Keratinocyte (primary cell): ENCODE results near the gene FAM50B.

Experiments
- EZH2 ChIP-seq: IDR thresholded peaks from one replicate; pipeline ENCODE4 v1.6.1; 2012; ENCODE audit warnings: inconsistent platforms, mild to moderate bottlenecking, low read length, moderate library complexity
- TF ChIP-seq, protein P1 (sequence below), 3 experiments: IDR thresholded peaks in 1 of 3; conservative IDR thresholded peaks in 1 of 3; optimal IDR thresholded peaks in 1 of 3; 2 replicates in 2 of 3; 3 replicates in 1 of 3; pipeline versions ENCODE3 to v1.5.1; 2011; ENCODE audit warnings: low read length in 3 of 3, mild to moderate bottlenecking in 3 of 3, moderate library complexity in 2 of 3, control low read depth in 1 of 3, inconsistent platforms in 1 of 3; ENCODE audit not compliant: insufficient read depth in 2 of 3; ENCODE audit errors: extremely low read depth in 1 of 3

DNA sequence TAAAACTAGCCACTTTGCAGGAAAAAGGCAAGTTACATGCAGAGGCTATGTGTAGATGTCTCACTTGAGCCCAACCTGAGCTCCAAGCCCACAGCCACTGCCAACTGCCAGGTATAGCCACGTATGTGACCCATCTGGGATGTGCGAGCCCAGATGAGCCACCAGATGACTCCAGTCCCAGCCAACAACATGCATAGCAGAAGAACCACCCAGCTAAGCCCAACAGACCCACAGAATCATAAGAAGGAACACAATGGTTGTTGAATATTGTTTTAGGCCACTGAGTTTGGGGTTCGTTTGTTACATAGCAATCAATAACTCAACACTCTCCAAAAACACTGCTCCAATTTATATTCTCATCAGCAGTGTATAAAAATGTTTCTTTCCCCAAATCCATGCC, 16.3 kb downstream of the FAM50B start:
- TF ChIP-seq, protein P1, sequence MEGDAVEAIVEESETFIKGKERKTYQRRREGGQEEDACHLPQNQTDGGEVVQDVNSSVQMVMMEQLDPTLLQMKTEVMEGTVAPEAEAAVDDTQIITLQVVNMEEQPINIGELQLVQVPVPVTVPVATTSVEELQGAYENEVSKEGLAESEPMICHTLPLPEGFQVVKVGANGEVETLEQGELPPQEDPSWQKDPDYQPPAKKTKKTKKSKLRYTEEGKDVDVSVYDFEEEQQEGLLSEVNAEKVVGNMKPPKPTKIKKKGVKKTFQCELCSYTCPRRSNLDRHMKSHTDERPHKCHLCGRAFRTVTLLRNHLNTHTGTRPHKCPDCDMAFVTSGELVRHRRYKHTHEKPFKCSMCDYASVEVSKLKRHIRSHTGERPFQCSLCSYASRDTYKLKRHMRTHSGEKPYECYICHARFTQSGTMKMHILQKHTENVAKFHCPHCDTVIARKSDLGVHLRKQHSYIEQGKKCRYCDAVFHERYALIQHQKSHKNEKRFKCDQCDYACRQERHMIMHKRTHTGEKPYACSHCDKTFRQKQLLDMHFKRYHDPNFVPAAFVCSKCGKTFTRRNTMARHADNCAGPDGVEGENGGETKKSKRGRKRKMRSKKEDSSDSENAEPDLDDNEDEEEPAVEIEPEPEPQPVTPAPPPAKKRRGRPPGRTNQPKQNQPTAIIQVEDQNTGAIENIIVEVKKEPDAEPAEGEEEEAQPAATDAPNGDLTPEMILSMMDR (optimal IDR thresholded peaks at IDR 0.05 in 1 of 3, IDR thresholded peaks at IDR 0.05 in 1 of 3, conservative IDR thresholded peaks at IDR 0.05 in 1 of 3; ENCODE audit: extremely low read depth in 1 of 3, insufficient read depth in 2 of 3, low read length in 3 of 3) = no peak
- TF ChIP-seq EZH2 = no peak
